Activated T-cell treated with anti-CD3 and anti-CD28 coated beads for 1 hour (primary cell): ENCODE data around the gene ATF7IP.

Source experiments
- DNase-seq: peaks from one replicate; pipeline ENCODE4 v3.0.0-alpha.2; 2020; ENCODE audit warnings: low read depth

ATF7IP gene

DNA sequence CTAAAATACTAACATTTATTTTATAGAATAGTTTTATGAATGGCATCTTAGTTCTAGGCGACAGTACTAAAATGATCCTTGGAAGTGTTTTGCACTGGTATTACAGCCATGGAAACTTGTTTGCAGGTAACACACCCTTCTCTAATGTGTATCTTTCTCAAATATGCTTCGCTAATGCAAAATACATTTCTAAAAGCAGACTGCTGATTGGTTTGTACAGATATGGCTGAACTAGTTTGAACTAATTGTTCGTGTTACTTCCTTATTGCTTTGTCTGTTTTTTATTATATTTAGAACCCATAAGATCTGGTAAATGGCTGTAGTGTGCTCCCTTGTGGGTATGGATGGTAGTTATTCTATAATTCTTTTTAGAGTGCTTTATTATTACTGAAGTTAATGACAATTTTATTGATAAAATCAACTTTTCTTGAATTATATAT is 53.0 kb downstream of the ATF7IP start:
- no peak for DNase-seq

DNA sequence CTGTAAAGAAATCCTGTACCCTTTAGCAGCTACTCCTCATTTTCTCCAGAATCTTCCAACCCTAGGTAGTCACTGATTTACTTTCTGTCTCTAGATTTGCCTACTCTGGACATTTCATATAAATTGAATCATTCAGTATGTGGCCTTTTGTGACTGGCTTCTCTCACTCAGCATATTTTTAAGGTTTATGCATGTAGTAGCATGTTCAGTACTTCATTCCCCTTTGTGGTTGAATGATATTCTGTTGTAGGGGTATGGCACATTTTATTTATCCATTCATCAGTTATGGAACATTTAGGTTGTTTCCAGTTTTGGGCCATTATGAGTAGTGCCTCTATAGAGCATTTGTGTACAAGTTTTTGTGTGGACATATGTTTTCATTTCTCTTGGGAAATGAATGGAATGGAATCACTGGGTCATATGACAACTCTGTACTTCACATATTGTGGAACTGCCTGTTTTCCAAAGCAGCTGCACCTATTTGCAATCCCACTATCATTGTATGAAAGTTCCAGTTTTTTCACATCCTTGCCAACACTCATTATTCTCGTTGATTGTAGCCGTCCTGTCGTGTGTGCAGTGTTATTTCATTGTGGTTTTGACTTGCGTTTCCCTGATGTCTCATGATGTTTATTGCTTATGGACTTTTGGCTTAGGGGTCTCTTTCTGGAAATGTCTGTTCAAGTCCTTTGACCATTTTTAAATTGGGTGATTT is 57.2 kb downstream of the ATF7IP start:
- no peak for DNase-seq

DNA sequence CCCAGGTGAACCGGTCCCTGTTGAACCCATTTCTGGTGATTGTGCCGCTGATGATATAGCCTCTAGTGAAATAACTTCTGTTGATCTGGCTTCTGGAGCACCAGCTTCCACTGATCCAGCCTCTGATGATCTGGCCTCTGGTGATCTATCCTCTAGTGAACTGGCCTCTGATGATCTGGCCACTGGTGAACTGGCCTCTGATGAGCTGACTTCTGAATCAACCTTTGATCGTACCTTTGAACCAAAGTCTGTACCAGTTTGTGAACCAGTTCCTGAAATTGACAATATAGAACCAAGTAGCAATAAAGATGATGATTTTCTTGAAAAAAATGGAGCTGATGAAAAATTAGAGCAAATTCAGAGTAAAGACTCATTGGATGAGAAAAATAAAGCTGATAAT is 59.1 kb downstream of the ATF7IP start:
- DNase-seq: no peak

DNA sequence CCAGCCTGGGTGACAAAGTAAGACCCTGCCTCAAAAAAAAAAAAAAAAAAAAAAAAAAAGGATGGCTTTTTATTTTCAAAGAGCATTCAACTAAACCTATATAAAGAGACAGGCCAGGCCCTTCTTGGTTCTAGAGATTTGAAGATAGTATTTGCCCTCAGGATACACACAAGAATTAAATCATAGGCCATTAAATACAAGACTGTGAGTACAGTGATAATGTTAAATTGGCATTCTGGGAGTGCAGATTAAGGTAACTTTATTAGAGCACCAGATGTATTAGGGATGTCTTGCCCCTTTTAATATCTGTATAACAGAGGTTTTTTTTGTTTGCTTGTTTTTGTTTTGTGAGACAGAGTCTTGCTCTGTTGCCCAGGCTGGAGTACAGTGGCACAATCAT is 61.3 kb downstream of the ATF7IP start:
- no peak for DNase-seq

DNA sequence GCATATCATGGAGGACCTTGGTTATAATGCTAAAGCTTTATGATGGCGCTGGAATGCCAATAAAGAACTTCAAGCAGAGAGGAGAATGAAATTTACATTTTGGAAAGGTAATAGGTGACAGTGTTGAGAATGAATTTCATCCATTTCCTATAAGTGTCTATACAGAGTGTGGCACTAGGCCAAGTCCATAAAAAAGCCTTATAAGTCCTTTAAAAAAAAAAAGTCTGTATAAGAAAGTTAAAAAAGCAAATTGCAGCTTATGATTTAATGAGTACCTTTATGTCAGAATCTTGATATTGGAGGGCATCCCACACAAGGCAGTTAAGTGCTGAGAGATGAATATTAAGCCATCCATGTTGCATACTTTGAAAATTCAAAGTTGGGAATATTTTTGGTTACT is 62.4 kb downstream of the ATF7IP start:
- no peak for DNase-seq

DNA sequence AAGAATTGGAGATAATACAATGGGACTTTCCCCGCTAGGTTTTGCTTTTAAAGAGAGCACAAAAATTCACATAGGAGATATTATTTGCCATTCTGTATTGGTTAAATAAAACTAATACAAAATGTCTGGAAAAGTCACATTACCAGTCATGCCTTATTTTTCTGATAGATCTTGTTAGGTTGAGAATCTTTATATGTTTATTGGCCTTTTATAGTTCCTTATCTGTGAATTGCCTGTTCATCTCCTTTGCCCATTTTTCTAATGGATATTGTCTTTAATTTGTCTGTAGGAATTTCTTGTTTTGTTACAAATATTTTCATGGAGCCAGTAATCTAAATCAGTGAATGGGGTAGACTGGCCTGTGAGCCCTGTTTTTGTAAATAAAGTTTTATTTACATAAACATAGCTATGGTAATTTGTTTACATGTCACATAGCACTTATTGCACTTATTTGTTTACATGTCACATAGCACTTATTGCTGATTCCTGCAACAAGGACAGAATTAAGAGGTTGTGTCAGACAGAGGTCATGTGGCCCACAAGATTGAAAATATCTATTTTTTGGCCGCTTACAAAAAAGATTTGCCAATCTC is 65.0 kb downstream of the ATF7IP start:
- DNase-seq: no peak

DNA sequence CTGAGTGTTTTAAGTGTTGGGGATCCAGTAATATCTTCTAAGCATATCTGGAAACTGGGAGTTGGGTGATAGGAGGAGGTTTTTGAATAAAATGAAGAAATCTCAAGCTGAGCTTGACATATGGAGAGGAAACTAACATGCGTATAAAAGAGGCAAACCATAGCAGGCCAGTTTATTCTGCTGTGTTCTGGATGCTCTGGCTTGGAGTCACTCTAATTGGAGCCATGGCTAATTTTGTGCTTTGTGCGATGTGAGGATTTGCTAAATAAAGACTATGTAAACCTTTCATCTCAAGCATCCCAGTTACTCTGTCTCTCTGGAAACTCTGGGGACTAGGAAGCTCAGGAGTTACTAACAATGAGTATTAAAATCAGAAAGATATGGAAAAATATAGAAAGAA is 66.5 kb downstream of the ATF7IP start:
- no peak for DNase-seq

DNA sequence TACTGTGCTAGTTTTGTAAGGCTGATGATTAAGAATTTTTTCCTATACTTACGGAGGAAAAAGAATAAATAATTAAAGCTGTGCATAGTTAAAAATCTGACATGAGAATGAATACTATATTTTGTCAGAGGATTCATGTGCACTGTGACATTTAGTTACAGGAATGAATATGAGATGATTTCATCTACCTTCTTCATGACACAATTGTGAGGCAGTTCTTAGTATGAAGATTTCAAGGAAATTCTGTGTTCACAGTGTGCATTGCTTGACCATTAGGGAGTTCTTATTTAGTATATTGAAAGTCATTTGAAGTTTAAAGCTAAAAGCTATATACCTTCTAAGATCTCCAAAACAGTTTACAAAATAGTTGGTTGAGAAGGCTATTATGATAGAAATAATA is 70.1 kb downstream of the ATF7IP start:
- no peak for DNase-seq

DNA sequence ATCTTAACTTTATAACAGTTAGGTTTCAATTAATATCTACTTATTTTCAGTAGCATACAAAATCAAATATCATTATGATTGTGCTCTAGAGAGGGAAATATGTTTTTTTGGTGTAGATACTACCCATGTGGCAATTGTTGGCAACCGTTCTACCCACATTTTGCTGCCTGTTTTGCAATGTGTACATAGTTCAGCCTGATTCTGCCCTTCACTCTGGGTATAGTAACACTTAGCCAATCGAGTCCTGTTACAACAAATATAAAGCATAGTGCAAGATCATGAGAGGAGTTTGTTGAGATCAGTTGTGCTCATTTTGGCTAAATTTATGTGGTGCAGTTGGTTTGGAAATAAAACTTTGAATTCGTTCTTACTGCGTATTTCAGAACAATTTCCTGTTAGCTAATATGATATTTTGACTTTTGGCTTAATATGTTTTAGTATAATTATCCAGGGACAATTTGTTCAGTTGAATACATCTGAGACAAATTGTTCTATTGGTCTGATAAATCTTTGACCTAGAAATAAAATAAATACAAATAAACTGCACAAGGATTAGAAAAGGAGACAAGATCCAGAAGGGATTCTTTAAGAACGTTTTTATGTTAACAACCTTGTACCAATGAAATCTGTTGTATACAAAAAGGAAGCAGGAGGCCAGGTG is 76.9 kb downstream of the ATF7IP start:
- DNase-seq: no peak

DNA sequence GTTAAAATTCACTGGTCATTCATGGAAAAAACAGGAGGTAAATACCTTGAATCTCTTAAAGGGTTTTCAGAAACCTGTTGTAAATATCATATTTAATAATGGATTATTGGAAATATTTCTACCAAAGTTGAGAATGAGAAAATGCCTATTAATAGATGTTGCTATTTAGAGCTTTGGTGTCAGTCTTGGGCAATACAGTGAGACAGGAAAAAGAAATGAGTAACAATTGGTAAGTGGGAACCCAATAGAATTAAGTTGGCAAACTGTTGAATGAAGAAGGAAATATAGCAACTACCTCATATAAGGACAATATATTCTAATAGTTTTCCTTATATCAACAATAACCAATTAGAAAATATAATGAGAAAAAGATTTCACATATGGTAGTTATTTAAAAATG is 78.0 kb downstream of the ATF7IP start:
- DNase-seq: no peak

DNA sequence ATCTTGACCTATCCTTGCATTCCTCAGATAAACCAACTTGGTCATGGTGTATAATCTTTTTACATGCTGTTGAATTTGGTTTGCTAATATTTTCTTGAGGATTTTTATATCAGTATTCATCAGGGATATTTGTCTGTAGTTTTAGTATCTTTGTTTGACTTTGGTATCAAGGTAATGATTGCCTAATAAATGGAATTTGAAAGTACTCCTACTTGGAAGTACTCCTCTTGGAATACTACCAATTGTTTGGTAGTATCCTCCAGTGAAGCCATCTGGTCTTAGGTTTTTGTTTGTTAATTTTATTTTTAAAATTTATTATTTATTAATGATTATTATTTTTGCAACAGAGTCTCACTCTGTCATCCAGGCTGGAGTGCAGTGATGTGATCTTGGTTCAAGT is 85.0 kb downstream of the ATF7IP start:
- no peak for DNase-seq

DNA sequence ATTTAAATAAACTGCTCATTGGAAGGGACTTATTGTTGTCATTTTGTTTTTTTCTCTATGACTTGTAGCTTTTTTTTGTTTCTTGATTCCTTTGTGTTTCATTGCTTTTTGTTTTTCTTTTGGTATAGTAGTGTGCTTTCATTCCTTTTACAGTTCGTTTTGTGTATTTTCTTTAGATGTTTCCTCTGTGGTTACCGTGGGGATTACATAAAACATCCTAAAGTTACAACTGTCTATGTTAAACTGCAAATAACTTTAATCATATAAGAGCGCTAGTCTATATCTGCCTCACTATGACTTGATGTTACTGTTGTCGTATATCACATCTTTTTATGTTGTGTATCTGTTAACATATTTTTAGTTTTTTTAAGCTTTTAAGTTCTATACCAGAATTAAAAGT is 86.9 kb downstream of the ATF7IP start:
- DNase-seq: no peak

DNA sequence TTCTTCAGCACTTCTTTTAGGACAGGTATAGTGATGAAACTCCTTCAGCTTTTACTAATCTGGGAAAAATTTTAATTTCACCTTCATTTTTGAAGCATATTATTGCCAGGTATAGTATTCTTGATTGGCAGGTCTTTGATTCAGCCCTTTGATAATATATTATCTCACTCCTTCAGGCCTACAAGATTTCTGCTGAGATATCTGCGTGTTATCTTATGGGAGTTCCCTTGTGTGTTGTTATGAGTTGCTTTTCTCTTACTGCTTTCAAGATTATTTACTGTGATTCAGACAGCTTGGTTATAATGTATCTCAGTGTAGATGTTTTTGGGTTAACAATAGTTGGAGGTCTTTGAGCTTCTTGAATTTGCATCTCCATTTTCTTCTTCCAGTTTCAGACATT is 87.4 kb downstream of the ATF7IP start:
- no peak for DNase-seq

DNA sequence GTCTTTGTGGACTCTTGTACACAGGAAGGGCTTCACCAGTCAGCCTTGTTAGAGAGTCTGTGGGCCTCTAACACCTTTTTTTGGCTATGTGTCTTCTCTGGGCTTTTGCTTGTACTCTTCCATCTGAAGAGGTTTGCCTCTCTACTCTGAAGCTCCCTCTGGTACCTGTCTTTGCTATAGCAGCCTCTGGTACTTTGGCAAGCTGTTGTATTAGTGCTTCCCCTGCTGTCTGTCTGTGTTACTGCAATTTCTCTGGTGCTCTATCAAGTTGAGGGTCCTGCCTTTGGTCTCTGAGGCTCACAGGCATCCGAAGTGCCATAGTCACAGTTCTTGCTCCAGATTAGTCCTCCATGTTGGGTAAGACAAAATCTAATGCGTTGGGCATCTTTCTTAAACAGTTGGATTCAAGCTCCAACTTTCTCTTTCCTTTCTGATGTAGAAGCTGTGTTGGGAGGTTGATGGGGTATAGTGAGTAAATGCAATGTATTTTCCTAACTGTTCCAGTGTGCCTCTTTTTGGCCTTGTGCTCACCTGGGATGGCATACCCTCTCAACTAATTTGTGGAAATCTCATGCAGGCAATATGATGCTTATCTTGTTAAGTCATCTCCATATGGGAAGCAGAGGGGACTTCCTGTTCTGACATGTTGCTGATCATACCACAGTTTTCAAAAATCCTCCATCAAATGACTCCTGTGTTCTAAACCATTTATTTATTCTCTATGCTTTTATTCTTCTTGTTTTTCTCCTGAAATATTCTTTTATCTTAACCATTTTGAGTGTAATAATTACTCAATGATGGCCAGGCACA is 88.8 kb downstream of the ATF7IP start:
- DNase-seq: no peak

DNA sequence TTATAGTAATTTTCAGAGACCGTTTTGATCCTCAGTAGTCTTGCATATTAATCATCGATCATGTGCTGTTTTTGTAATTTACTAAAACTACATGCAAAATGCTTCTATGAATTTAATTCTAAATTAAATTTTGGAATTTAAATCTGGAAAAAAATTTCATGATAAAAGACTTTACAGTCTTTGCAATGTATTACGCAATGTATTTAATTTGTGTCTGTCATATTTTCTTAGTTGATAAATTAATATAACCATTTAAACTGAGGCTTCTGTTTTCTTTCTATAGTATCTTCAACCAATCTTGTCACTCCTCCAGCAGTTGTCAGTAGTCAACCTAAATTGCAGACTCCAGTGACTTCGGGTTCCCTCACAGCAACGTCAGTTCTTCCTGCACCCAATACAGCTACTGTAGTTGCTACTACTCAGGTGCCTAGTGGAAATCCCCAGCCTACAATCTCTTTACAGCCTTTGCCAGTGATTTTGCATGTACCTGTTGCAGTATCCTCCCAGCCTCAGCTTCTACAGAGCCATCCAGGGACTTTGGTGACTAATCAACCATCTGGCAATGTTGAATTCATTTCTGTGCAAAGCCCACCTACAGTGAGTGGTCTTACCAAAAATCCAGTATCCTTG is 94.8 kb downstream of the ATF7IP start:
- DNase-seq: no peak

DNA sequence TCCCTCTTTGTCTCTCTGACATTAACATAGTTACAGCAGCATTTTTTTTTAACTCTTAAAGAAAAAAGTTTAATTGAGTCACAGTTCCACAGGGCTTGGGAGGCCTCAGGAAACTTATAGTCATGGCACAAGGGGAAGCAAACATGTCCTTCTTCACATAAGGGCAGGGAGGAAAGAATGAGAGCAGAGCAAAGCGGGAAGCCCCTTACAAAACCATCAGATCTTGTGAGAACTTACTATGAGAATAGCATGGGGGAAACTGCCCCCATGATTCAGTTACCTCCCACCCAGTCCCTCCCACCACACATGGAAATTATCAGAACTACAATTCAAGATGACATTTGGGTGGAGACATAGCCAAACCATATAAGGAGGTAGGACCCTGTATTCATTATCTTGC is 106.0 kb downstream of the ATF7IP start:
- no peak for DNase-seq

DNA sequence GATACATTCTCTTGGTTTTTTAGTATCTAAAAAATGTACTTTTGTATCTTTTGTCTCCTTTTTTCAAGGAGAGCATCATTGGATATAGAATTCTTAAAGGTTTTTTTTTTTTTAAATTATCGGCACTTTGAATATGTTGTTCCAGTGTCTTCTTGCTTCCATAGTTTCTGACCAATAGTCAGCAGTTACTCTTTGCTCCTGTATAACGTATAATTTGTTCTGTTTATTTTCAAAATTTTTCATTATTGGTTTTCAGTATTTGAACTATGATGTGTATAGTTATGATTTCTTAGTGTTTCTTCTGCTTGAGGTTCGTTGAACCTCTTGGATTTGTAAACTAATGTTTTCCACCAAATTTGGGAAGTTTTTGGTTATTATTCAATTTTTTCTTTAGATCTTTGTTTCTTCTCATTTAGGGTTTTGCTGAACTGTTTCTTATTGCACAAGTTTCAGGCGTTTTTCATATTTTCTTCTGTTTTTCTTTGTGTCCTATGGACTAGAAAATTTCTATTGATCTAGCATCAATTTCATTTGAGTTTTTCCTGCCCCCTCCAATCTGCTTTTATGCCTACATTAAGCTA is 108.3 kb downstream of the ATF7IP start:
- DNase-seq: no peak

DNA sequence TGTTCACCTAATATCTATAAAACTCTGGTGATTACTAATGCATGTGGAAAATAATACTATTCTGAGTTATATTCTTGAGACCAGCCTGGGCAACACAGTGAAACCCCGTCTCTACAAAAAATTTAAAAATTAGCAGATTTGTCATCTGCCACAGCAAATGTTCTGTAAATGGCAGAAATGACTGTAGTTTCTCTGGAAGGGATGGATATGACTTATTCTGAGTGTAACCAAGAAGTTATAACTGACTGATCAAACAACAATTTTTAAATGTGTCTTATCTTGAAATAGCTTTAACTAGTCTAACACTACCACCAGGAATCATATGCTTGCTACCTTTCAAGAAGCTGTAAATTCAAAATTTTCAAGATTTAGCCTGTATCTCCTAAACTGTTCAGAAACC is 113.5 kb downstream of the ATF7IP start:
- DNase-seq: no peak

DNA sequence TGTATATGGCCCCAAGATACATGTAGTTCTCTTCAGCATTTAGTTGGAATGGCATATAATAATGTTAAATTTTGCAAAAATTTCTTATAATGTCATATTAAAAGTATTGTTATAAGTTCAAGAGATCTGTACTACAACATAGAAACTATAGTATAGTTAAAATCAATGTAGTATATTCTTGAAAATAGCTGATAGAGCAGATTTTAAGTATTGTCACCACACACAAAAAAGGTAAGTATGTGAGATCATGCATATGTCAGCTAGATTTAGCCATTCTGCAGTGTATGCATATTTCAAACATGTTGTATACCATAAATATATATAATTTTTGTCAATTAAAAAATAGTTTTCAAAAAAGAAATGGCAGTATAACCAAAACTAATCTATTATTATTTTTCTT is 115.7 kb downstream of the ATF7IP start:
- no peak for DNase-seq

DNA sequence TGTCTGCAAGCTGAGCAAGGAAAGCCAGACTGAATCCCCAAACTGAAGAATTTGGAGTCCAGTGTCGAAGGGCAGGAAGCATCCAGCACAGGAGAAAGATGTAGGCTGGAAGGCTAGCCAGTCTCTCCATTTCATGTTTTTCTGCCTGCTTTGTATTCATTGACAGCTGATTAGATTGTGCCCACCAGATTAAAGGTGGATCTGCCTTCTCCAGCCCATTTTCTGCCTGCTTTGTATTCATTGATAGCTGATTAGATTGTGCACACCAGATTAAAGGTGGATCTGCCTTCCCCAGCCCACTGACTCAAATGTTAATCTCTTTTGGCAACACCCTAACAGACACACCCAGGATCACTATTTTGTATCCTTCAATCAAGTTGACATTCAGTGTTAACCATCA is 116.9 kb downstream of the ATF7IP start:
- no peak for DNase-seq

DNA sequence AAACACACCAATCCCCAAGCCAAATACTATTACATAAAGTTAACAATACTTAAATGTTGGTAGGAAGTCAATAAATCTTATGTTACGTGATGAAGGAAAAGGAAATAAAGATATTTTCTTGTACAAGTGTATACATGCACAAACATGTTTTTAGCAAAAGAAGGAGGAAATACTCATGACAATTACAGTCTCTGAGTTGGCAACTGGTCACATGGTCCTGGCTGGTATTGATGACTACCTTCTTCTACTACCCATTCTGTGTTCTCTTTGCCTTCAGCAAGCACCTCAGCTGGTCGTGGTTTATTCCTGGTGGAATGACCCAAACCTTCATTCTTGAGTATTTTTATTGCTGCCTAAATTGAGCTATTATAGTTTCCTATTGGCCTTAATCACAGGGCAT is 117.4 kb downstream of the ATF7IP start:
- no peak for DNase-seq

DNA sequence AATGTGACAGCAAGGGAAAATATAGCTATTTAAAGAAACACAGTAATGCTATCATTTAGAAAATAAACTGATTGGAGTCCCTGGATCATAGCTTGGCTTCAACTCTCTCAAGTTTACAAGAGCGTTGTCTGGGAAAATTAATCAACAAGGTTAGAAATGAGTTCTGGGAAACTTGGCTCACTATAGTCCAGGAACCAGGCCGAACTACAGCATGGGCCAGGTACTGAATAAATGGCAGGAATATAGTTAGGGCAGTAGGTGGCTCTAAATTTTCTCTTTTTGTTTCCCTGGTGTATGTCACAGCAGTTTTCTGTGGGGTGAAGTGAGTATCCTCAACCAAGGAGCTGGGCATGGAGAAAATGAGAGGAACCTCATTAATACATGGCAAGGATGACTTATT is 129.8 kb downstream of the ATF7IP start:
- no peak for DNase-seq
